Peyer's patch (tissue), 4 donors: ENCODE data around the gene OR4F15. TPM values are rescaled to one million over a fixed set of nuclear protein-coding genes. Genes with fewer than 3 reads are reported as not detected.

Source experiments
- DNase-seq, 3 donors: peaks; one replicate each; pipeline ENCODE4 v3.0.0-alpha.2; 2017 to 2019
- H3K27ac ChIP-seq, 4 donors: fragments of 200-600 bp; sonication (generic); one replicate each; pipeline ENCODE4 v1.5.1; 2016 to 2019
- H3K27me3 ChIP-seq, 2 donors: fragments of 200-600 bp; sonication (generic); one replicate each; pipeline ENCODE4 v1.5.1; 2019
- H3K36me3 ChIP-seq, 3 donors: fragments of 200-600 bp; sonication (generic); one replicate each; pipeline ENCODE4 v1.5.1; 2016 to 2019
- H3K4me1 ChIP-seq, 4 donors: fragments of 200-600 bp; sonication (generic); one replicate each; pipeline ENCODE4 v1.5.1; 2016 to 2019
- H3K4me3 ChIP-seq, 4 donors: fragments of 200-600 bp; sonication (generic); 1 replicate in 3 of 4; 2 replicates in 1 of 4; pipeline ENCODE4 v1.5.1; 2016 to 2019; ENCODE audit warnings: mild to moderate bottlenecking in 1 of 4
- H3K9me3 ChIP-seq, 4 donors: fragments of 200-600 bp; sonication (generic); one replicate each; pipeline ENCODE4 v1.5.1; 2016 to 2019; ENCODE audit warnings: mild to moderate bottlenecking in 1 of 4
- POLR2A ChIP-seq, 2 donors: fragments of 450-650 bp; IDR thresholded peaks; one replicate each; pipeline ENCODE4 v1.5.1; 2017; ENCODE audit warnings: antibody characterized with exemption in 2 of 2, mild to moderate bottlenecking in 2 of 2, moderate library complexity in 2 of 2
- total RNA-seq, 4 donors: library from RNA; depleted of rRNA; stranded (reverse); fragments of >200 nt; gene quantifications; one replicate each; pipeline ENCODE4 v1.1.0, GENCODE V29; 2016
- TF ChIP-seq, protein P1 (sequence below), 6 experiments: fragments of 450-650 bp in 4 of 6; fragments of 200-600 bp in 2 of 6; sonication (generic) in 1 of 6; IDR thresholded peaks; one replicate each; pipeline ENCODE4 v1.5.1; 2017 to 2019; ENCODE audit warnings: antibody characterized with exemption in 6 of 6, mild to moderate bottlenecking in 3 of 6, moderate library complexity in 1 of 6

Gene OR4F15
- total RNA-seq, 4 donors from 2014 or later = not detected

DNA sequence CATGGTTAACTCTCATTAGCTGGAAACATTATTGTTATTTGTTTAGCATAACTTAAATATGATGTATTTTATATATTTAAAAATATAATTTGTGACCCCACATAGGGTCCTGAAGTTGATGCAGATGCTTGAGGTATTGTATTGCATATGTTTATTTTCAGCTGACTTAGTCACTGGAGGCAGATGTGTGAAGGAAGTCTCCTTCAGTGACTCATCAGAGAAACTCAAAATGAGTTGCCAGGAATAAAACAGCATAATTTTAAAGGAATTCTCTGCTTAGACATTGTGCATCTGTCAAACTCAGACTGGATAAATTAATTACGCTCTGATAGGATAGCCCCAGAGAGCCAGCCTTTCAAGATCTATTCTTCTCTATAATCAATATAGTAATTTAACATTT lies 16.5 kb upstream of the OR4F15 start:
- no peaks in the 10 kb centered on the region for H3K36me3 ChIP-seq
- DNase-seq = no peak
- H3K27ac ChIP-seq = no peak overlapping the region
- no peak overlapping the region for H3K4me3 ChIP-seq
- TF ChIP-seq, protein P1, sequence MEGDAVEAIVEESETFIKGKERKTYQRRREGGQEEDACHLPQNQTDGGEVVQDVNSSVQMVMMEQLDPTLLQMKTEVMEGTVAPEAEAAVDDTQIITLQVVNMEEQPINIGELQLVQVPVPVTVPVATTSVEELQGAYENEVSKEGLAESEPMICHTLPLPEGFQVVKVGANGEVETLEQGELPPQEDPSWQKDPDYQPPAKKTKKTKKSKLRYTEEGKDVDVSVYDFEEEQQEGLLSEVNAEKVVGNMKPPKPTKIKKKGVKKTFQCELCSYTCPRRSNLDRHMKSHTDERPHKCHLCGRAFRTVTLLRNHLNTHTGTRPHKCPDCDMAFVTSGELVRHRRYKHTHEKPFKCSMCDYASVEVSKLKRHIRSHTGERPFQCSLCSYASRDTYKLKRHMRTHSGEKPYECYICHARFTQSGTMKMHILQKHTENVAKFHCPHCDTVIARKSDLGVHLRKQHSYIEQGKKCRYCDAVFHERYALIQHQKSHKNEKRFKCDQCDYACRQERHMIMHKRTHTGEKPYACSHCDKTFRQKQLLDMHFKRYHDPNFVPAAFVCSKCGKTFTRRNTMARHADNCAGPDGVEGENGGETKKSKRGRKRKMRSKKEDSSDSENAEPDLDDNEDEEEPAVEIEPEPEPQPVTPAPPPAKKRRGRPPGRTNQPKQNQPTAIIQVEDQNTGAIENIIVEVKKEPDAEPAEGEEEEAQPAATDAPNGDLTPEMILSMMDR (IDR thresholded peaks at IDR 0.05) = no peak
- TF ChIP-seq POLR2A (IDR thresholded peaks at IDR 0.05) = no peak
- H3K4me1 ChIP-seq = no peaks in the 10 kb centered on the region
- H3K27me3 ChIP-seq = no peaks in the 10 kb centered on the region
- H3K9me3 ChIP-seq = no peaks in the 10 kb centered on the region

DNA sequence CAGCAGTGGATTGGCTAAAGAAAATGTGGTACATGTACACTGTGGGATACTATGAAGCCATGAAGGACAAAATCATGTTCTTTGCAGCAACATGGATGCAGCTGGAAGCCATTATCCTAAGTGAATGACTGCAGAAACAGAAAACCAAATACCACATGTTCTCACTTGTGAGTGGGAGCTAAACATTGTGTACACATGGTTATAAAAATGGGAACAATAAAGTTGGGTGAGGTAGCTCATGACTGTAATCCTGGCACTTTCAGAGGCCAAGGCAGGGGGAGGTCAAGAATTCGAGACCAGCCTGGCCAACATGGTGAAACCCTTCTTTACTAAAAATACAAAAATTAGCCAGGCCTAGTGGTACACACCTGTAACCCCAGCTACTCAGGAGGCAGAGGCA lies 12.3 kb upstream of the OR4F15 start:
- Histone ChIP-seq H3K27me3 (no peaks in the 10 kb centered on the region), H3K36me3 (no peaks in the 10 kb centered on the region), H3K4me3 (no peak overlapping the region), H3K4me1 (no peaks in the 10 kb centered on the region), H3K27ac (no peak overlapping the region), H3K9me3 (no peaks in the 10 kb centered on the region)
- TF ChIP-seq, protein P1 (IDR thresholded peaks at IDR 0.05) = no peak
- no peak for TF ChIP-seq POLR2A (IDR thresholded peaks at IDR 0.05)
- DNase-seq = no peak

DNA sequence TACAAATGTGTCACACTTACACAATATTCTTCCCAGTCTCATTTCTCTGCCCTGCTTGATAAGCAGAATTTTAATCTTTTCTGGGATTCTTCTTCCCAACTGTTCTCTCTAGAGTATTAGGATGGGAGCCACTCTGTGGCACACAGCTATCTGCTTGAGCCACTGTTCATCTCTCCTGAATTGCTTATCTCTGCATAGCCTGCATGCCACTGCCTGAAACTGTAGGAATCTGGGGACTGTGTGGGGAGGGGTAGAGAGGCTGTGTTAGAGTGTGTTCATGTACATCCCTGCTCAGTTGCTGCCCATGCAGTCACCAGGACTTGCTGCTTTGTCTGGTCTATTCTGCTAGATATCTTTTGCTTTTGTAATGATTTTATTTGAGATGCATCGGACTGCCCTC lies 11.0 kb upstream of the OR4F15 start:
- DNase-seq = no peak
- TF ChIP-seq POLR2A (IDR thresholded peaks at IDR 0.05) = no peak
- TF ChIP-seq, protein P1 (IDR thresholded peaks at IDR 0.05) = no peak
- no peaks in the 10 kb centered on the region for H3K4me1 ChIP-seq

DNA sequence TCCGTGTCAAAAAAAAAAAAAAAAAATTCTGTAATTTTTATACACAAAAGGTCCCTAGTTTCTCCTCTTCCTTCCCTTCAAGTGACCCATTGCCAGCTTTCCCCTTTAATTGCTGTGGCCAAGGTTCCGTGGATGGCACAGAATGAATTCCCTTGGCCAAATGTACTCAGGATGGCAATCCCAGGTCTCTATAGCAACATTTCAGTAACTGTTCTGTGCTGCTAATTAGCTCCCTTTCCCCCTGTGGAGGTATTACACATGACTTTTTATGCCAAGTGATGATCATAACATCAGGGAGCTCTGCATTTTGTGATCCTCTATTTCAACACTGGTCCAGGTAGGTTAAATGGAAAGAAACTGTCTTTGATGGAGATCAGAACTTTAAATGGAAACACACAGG lies 8.8 kb upstream of the OR4F15 start, which contains the start of gene OR4F6:
Gene OR4F6, plus strand, starts transcription at position 301 of the 400 bp plus-strand sequence. CDS start 2,211 bp downstream, outside the sequence.
- H3K36me3 ChIP-seq = no peaks in the 10 kb centered on the region
- H3K27me3 ChIP-seq = no peaks in the 10 kb centered on the region
- H3K27ac ChIP-seq = no peak within 1 kb of the TSS
- H3K9me3 ChIP-seq = no peaks in the 10 kb centered on the region
- H3K4me1 ChIP-seq = no peaks in the 10 kb centered on the region
- TF ChIP-seq POLR2A (IDR thresholded peaks at IDR 0.05) = no peak
- TF ChIP-seq, protein P1 (IDR thresholded peaks at IDR 0.05) = no peak
- DNase-seq = no peak
- H3K4me3 ChIP-seq = no peak within 1 kb of the TSS

More for the DNA sequence above, 11.0 kb upstream of the OR4F15 start:
- H3K4me3 ChIP-seq = no peak overlapping the region
- H3K36me3 ChIP-seq = no peaks in the 10 kb centered on the region
- H3K27me3 ChIP-seq = no peaks in the 10 kb centered on the region
- no peaks in the 10 kb centered on the region for H3K9me3 ChIP-seq
- H3K27ac ChIP-seq = no peak overlapping the region

DNA sequence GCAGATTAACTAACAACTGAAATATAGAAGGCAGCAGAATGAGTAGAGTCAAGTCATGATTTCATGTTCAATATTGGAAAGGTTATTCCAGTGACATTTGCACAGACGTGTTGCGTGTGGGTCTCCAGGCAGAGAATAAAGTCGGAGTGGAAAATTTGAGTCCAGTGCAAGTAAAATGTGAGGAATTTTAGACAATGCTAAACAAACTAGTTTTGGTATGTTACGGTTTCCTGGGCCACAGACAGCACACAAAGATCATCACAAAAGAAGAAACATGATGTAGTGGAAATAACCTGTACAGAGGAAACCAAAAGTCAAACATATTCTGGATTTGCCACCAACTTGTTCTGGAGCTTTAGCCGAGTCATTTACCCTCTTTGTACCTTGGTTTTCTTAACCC lies 8.3 kb upstream of the OR4F15 start:
- TF ChIP-seq, protein P1 (IDR thresholded peaks at IDR 0.05) = no peak
- TF ChIP-seq POLR2A (IDR thresholded peaks at IDR 0.05) = no peak
- Histone ChIP-seq H3K27ac (no peak overlapping the region), H3K9me3 (no peaks in the 10 kb centered on the region), H3K4me3 (no peak overlapping the region), H3K4me1 (no peaks in the 10 kb centered on the region), H3K27me3 (no peaks in the 10 kb centered on the region), H3K36me3 (no peaks in the 10 kb centered on the region)
- no peak for DNase-seq

DNA sequence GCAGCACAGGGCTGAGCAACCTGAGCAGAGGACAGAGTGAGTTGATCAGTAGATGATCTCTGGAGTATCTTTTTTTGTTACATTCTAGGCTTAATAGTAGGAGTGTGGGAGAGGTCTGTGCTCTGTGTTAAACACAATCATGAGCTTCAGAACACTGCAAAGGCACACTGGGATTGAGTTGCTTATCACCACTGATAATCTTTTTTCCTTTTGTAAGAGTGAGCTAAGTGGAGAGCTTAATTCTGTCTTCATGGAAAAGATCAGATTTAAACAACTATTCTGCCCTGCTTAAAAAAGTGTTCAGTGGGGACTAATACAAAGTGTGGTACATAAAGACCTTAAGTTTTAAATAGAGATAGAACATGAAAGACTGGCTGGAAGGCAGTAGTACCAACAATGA lies 7.6 kb upstream of the OR4F15 start:
- H3K27ac ChIP-seq = no peak overlapping the region
- no peaks in the 10 kb centered on the region for H3K4me1 ChIP-seq
- TF ChIP-seq, protein P1 (IDR thresholded peaks at IDR 0.05) = no peak
- no peak for TF ChIP-seq POLR2A (IDR thresholded peaks at IDR 0.05)
- H3K9me3 ChIP-seq = no peaks in the 10 kb centered on the region
- H3K4me3 ChIP-seq = no peak overlapping the region
- DNase-seq = no peak
- no peaks in the 10 kb centered on the region for H3K36me3 ChIP-seq
- no peaks in the 10 kb centered on the region for H3K27me3 ChIP-seq
